Karpas-422 (cell line): ENCODE measurements around the gene PMVK. TPM values are rescaled to one million over a fixed set of nuclear protein-coding genes. Genes with fewer than 3 reads are reported as not detected.

Experiments
- DNase-seq: peaks from one replicate; pipeline ENCODE4 v3.0.0-alpha.2; 2015
- H2AFZ ChIP-seq: fragments of 200-600 bp; sonication (generic); 2 replicates; pipeline ENCODE4 v1.6.1; 2014; ENCODE audit warnings: antibody characterized with exemption, low read length, mixed read lengths
- H3K27ac ChIP-seq: fragments of 200-600 bp; sonication (generic); 2 replicates; pipeline ENCODE4 v1.5.1; 2014; ENCODE audit warnings: mild to moderate bottlenecking, low read length, moderate library complexity
- H3K27me3 ChIP-seq: fragments of 200-600 bp; sonication (generic); 2 replicates; pipeline ENCODE4 v1.6.1; 2014; ENCODE audit warnings: low read length, mixed read lengths
- H3K36me3 ChIP-seq: fragments of 200-600 bp; sonication (generic); 2 replicates; pipeline ENCODE4 v1.6.1; 2014; ENCODE audit warnings: low read length, mixed read lengths; ENCODE audit not compliant: insufficient read depth
- H3K4me1 ChIP-seq: fragments of 200-600 bp; sonication (generic); 2 replicates; pipeline ENCODE4 v1.6.1; 2014; ENCODE audit warnings: mild to moderate bottlenecking, low read length, mixed read lengths
- H3K4me2 ChIP-seq: fragments of 200-600 bp; sonication (generic); 2 replicates; pipeline ENCODE4 v1.6.1; 2014; ENCODE audit warnings: low read length, low read depth, mild to moderate bottlenecking; ENCODE audit not compliant: poor library complexity, severe bottlenecking
- H3K4me3 ChIP-seq: fragments of 200-600 bp; sonication (generic); 2 replicates; pipeline ENCODE4 v1.5.1; 2014; ENCODE audit warnings: mild to moderate bottlenecking, antibody characterized with exemption, low read length, mixed read lengths
- H3K79me2 ChIP-seq: fragments of 200-600 bp; sonication (generic); 2 replicates; pipeline ENCODE4 v1.6.1; 2014; ENCODE audit warnings: mild to moderate bottlenecking, low read length, mixed read lengths
- H3K9ac ChIP-seq: fragments of 200-600 bp; sonication (generic); 2 replicates; pipeline ENCODE4 v1.6.0; 2014; ENCODE audit warnings: low read length
- H3K9me2 ChIP-seq: fragments of 200-600 bp; sonication (generic), shearing (Covaris generic); replicated peaks from 2 replicates; pipeline ENCODE4 v1.6.0; 2014; ENCODE audit warnings: mild to moderate bottlenecking, low read length, moderate library complexity; ENCODE audit not compliant: insufficient read depth
- H3K9me3 ChIP-seq: fragments of 300-700, 200-600 bp; sonication (generic); 2 replicates; pipeline ENCODE4 v1.6.1; 2014; ENCODE audit warnings: low read length, mixed read lengths
- H4K20me1 ChIP-seq: fragments of 200-600 bp; sonication (generic); 2 replicates; pipeline ENCODE4 v1.6.1; 2014; ENCODE audit warnings: mild to moderate bottlenecking, antibody characterized with exemption, low read length, low read depth; ENCODE audit not compliant: insufficient read depth
- total RNA-seq: library from RNA; depleted of rRNA; stranded (reverse); fragments of >200 nt; shearing (Covaris generic); gene quantifications from 2 replicates; pipeline ENCODE4 v1.2.3, GENCODE V29; 2014; ENCODE audit warnings: low replicate concordance

PMVK gene
- total RNA-seq, 1 experiment from 2014 or later: 11.1 TPM

DNA sequence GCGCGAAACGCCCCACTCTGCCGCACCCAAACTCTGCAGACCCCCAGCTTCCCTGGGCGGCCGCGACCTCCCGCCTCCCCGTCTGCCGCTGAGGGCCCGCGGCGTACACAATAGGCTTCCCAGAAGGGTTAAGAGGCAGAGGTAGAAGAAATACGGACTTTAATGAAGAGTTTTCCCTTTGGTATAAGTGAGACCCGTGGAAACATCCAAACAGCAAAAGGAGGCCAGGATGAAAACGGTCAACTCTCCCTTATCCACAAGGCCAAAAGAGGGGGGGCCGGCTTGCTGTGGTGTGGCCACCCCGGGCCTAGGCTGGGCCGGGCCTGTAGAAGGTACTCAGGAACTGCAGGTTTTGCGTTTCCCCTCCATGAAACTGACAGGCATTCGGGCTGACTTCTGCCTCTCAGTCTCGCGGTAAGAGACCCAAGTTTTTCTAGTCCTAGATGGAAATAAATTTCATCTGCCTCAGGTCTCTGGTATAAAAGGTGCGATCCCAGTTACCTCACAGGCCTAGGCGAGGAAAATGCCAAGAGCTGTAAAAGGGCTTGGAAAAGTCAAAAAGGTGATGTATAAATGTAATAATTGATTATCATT, 25.7 kb upstream of the PMVK start:
- peak; percentile 82 for DNase-seq
- H2AFZ ChIP-seq: no peak overlapping the region
- peaks cover 23% of the 10 kb centered on the region for H3K4me1 ChIP-seq

DNA sequence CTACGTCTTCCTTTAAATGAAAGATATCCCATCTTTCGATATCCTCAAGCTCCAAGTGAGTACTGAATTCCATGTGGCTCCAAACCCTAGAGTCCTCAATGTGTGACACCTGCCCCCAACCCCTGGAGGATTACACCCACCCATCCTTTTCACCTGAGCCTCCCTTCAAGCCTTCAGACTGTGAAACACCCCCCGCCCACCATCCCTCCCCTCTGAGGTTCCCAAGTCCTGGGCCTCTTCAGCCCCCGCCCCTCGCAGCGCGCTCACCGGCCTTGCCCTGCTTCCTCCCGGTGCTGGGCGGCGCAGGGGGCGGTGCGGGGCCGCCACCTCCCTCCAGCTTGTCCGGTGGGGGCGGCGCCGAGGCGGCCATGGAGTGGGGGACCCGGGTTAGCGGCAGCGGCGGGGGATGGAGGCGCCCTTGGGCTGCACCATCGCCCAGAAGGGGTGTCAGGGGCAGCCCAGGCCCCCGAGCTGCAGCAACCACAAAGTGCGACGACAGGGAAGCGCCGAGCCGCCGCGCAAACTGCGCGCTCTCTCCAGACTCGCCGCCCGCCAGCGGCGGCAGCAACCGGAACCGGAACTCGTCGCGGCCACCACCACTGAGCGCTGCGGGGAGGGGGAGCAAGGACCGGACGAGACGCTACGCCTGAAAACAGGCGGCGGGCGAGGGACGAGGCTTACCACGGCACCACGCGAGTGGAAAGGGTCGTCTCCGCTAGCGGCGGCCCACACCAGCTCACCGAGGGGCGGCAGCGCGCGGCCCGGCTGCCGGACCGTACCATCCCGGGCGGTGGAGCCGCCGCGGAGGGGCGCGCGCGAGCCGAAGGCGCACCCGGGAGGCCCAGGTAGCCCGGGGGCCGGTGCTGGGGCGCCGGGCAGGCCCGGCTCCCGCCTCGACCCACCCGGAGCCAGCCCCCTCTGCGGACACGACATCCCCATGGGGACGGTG, 25.0 kb upstream of the PMVK start, which contains the start of gene PYGO2:
Gene PYGO2, minus strand, starts transcription at position 576 of the 949 bp plus-strand sequence. Its CDS starts 206 bp downstream, at position 370.
- Histone ChIP-seq H3K9me2 (no peaks in the 10 kb centered on the region), H3K4me2 (peak within 1 kb of the TSS; percentile 89), H3K9ac (peak within 1 kb of the TSS; percentile 98), H3K79me2 (peaks cover 32% of the 10 kb centered on the region), H3K27me3 (no peaks in the 10 kb centered on the region), H3K4me3 (peak within 1 kb of the TSS; percentile 93), H3K27ac (peak within 1 kb of the TSS; percentile 87), H3K9me3 (no peaks in the 10 kb centered on the region), H2AFZ (no peak within 1 kb of the TSS), H3K36me3 (peaks cover 8% of the 10 kb centered on the region; the same call in 1 of the 2 replicates), H3K4me1 (peaks cover 29% of the 10 kb centered on the region), H4K20me1 (no peaks in the 10 kb centered on the region)
- DNase-seq: peak; percentile 92

More for the DNA sequence above, 25.7 kb upstream of the PMVK start:
- Histone ChIP-seq H3K4me3 (peak overlapping the region; percentile 93), H3K9me3 (no peaks in the 10 kb centered on the region), H3K79me2 (peaks cover 32% of the 10 kb centered on the region), H3K9ac (peak overlapping the region; percentile 98), H3K4me2 (peak overlapping the region; percentile 89), H4K20me1 (no peaks in the 10 kb centered on the region), H3K27me3 (no peaks in the 10 kb centered on the region), H3K36me3 (peaks cover 8% of the 10 kb centered on the region; the same call in 1 of the 2 replicates), H3K27ac (peak overlapping the region; percentile 87), H3K9me2 (no peaks in the 10 kb centered on the region)

DNA sequence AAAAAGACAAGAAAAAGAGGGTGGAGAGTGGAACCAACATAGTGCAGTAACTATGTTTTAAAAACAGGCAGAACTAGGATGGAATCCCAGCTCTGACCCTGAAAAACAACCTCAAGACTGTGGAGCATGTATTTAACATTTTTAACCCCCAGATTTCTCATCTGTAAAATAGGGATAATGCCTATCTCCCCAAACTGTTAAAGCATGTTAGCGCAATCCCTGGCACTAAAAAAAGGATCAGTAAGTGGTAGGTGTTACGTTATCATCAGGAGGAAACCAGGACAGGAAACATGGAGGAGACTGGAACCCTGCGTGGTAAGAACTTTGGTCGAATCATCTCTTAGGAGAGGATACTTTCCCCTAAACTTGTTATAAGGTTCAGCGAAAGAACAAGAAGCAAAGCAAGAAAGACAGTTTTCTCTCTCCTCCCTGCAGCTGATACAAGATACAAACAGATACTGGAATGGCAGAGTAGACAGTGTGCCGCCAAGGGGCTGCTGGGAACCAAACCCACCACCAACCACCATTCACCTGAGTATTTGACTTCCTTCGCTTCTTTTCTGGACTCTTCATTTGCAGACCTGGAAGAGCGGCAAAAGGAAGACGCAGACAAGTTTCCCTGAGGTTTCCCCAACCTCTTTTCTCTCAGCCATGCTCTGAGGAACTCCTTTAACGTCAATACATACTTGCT, 24.1 kb upstream of the PMVK start:
- Histone ChIP-seq H4K20me1 (no peaks in the 10 kb centered on the region), H3K9me2 (no peaks in the 10 kb centered on the region), H3K4me2 (peak overlapping the region; percentile 89), H3K36me3 (peaks cover 8% of the 10 kb centered on the region; the same call in 1 of the 2 replicates), H3K9me3 (no peaks in the 10 kb centered on the region), H3K9ac (peak overlapping the region; percentile 98), H2AFZ (no peak overlapping the region), H3K27me3 (no peaks in the 10 kb centered on the region), H3K4me1 (peaks cover 36% of the 10 kb centered on the region), H3K79me2 (peaks cover 32% of the 10 kb centered on the region), H3K27ac (peak overlapping the region; percentile 87), H3K4me3 (peak overlapping the region; percentile 93)
- DNase-seq: peak; percentile 58

DNA sequence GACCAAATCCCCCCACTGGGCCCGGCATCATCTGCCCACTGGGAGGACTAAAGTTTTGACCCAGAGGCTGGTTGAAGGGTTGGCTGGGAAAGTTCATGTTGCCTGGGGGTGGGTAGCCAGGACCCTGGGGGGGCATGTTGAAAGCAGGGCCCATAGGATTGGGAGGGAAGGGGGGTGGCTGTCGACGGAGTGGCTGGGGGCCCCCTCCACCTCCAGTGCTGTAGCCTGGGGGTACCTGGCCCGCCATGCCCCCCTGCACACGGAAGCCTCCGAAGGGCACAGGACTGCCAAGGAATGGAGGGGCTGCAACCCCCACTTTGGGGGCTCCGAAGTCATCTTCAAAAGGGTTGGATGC, 22.9 kb upstream of the PMVK start:
- Histone ChIP-seq H3K27me3 (no peaks in the 10 kb centered on the region), H2AFZ (no peak overlapping the region), H3K4me3 (no peak overlapping the region), H4K20me1 (no peaks in the 10 kb centered on the region), H3K4me2 (no peak overlapping the region), H3K79me2 (peaks cover 39% of the 10 kb centered on the region), H3K9me3 (no peaks in the 10 kb centered on the region), H3K4me1 (peaks cover 48% of the 10 kb centered on the region), H3K36me3 (peaks cover 8% of the 10 kb centered on the region; the same call in 1 of the 2 replicates), H3K9ac (no peak overlapping the region), H3K9me2 (no peaks in the 10 kb centered on the region), H3K27ac (no peak overlapping the region)
- DNase-seq: no peak

DNA sequence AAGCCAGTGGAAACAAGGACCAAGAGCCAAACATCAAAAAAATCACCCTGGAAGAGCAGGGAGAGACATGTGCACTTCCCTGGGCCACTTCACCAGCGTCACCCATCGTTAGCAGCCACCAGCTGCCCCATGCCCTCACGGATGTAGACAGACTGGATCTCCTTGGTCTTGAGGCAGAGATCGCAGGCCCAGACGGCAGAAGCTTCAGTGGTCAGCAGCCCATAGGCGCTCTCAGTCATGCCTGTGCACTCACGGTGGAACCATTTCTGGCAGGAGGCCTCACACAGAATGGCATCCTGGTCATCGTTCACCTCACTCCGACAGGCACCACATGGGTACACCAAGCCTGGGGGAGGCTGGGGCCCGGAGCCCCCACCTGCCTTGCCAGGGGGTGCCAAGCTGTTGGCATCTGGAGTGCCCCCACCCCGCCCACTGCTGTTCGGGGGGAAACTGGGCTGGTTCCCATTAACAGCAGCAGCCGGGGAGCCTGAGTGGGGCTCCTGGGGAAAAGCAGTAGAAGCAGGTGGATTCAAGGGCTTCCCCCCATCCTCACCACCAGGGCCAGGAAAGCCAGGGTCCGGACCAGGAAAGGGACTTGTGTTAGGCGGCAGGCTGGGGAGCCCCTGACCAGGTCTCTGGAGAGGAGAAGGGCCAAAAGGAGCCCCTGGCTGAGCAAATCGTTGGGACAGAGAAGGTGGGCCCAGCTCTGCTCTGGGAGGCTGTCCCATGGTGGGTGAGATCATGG, 22.3 kb upstream of the PMVK start:
- Histone ChIP-seq H3K4me3 (no peak overlapping the region), H3K9me2 (no peaks in the 10 kb centered on the region), H3K4me2 (no peak overlapping the region), H3K9ac (no peak overlapping the region), H3K27ac (no peak overlapping the region), H3K9me3 (no peaks in the 10 kb centered on the region), H3K79me2 (peaks cover 43% of the 10 kb centered on the region), H2AFZ (no peak overlapping the region), H3K36me3 (peaks cover 6% of the 10 kb centered on the region; the same call in 1 of the 2 replicates), H3K4me1 (peaks cover 53% of the 10 kb centered on the region), H4K20me1 (no peaks in the 10 kb centered on the region), H3K27me3 (no peaks in the 10 kb centered on the region)
- no peak for DNase-seq

DNA sequence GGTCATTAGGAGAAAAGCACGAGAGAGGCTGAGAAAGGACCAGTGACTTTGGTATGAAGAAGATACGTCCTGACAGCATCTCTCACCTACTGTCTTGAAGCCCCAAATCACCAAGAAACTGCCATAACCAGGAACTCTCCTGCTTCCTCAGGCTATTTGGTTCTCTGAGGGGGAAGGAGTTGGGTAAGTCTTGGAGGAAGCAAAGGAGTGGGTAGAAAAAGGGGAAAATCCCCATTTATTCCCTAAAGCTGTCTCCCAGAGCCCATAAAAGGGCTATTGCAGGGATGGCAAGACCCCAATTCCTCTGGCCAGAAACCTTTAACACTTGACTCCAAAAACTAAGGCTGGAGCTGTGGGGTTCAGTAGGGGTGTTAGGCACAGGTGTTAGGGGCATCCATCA, 21.5 kb upstream of the PMVK start:
- peaks cover 53% of the 10 kb centered on the region for H3K4me1 ChIP-seq
- no peak overlapping the region for H3K9ac ChIP-seq
- peaks cover 44% of the 10 kb centered on the region for H3K79me2 ChIP-seq
- H2AFZ ChIP-seq: no peak overlapping the region
- H3K36me3 ChIP-seq: no peaks in the 10 kb centered on the region
- no peaks in the 10 kb centered on the region for H4K20me1 ChIP-seq
- DNase-seq: no peak
- no peak overlapping the region for H3K4me3 ChIP-seq
- no peak overlapping the region for H3K4me2 ChIP-seq
- no peaks in the 10 kb centered on the region for H3K9me2 ChIP-seq
- H3K27ac ChIP-seq: no peak overlapping the region
- no peaks in the 10 kb centered on the region for H3K9me3 ChIP-seq
- no peaks in the 10 kb centered on the region for H3K27me3 ChIP-seq

DNA sequence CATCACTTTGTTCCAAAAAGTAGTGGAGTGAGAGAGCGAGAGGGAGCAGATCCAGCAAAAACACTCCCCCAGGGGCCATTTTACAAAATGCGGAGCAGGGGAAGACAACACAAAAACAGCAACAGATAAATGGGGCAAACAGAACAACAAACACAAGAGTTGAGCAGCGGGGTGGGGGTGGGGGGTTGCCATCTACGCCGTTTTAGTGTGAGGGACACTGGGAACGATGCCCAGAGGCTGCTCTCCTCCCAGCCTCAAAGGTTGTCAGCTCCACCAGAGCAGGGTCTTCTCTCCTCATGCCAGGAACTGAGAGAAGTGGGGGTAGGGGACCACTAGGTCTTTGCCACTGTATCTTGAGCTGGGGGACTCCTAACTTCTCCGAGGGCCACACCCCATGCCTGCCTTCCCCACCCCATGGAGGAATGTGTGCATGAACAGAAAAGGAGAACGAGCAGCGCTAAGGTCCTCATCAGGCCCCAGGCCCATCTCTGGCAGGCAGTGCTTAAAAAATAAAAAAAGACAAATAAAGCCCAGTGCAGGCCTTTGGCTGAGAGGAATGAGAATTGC, 20.7 kb upstream of the PMVK start:
- Histone ChIP-seq H3K9ac (peak overlapping the region; percentile 74; the same call in 1 of the 2 replicates), H3K4me2 (peak overlapping the region; percentile 83), H3K9me2 (no peaks in the 10 kb centered on the region), H3K4me1 (peaks cover 55% of the 10 kb centered on the region), H3K27ac (peak overlapping the region; percentile 39; the same call in 1 of the 2 replicates), H3K36me3 (no peaks in the 10 kb centered on the region), H3K27me3 (no peaks in the 10 kb centered on the region), H4K20me1 (no peaks in the 10 kb centered on the region), H3K9me3 (no peaks in the 10 kb centered on the region), H3K79me2 (peaks cover 41% of the 10 kb centered on the region), H2AFZ (no peak overlapping the region), H3K4me3 (no peak overlapping the region)
- no peak for DNase-seq
